Stimulated activated naive CD4-positive, alpha-beta T cell (primary cell): Measurements from ENCODE around the gene EDN3.

ENCODE experiments used
- DNase-seq, 6 experiments: peaks; one replicate each; lab custom pipeline; 2025; lab: John Stamatoyannopoulos, UW

Gene EDN3

DNA sequence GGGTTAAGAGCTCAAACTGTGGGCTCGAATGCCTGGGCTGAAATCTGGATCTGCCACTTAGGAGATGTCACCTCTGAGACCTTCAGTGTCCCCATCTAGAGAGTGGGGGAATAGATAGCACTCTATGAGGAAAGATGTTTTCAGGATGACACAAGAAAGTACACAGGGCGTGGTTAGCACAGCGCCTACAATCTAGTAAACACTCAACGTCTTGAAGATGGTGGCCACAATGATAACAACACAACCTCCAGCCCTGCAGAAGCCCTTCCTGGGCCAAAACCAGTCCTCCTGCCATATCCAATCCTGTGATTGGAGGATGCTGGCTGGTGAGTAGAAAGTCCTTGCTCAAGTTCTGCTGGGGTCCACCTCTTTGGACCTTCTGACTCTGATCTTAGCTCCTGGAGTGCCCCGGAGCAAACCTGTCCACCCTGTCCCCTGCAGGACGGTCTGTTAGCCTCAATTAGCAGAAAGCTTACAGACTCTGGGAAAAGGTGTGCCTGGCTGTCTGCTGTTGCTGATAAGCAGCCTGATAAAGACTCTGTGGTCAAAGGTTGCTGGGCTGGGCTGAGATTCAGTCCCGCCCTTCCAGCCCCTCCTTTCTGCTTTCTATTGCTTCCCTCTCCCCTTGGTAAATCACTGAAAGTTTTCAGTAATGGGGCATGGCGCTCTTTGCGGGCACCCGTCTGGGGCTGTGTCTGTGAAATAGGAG is 8.2 kb downstream of the EDN3 start:
- DNase-seq: no peak

DNA sequence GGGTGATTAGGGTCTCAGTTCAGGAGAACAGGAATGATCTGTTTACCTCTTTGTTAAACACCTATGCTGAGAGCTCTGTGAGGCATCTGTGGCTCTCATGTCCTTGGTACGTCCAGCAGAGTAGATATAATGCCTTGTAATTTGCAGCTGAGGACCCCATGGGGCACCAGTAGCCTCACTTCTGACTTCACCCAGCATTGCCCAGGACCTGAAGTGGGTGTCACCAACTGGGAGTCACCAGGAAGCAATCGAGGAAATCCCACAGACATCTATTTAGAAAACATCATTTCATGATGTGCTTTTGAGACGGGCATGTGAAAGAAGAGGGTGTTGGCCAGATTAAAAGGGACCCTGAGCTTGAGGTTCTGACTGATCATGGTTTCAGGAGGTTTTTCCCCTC is 8.8 kb downstream of the EDN3 start:
- DNase-seq: no peak

DNA sequence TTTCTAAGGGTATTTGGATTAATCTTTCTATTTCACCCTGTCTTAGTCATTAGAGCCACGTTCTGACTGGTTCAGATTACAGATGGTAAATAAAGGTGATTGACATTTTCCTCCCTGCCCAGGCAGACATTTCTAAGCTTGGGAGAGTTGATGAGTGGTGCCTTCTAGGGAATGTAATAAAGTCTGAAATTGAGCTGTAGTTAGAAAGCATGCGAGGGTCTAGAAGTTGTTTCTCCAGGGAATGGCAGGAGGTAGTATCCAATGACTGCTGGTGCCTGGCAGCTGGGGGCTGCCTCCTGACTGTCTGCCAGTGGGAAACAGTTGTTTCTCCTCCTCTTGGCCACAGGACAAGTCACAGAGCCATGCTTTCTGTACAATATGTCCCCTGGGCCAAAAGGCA is 14.6 kb downstream of the EDN3 start:
- DNase-seq: no peak

DNA sequence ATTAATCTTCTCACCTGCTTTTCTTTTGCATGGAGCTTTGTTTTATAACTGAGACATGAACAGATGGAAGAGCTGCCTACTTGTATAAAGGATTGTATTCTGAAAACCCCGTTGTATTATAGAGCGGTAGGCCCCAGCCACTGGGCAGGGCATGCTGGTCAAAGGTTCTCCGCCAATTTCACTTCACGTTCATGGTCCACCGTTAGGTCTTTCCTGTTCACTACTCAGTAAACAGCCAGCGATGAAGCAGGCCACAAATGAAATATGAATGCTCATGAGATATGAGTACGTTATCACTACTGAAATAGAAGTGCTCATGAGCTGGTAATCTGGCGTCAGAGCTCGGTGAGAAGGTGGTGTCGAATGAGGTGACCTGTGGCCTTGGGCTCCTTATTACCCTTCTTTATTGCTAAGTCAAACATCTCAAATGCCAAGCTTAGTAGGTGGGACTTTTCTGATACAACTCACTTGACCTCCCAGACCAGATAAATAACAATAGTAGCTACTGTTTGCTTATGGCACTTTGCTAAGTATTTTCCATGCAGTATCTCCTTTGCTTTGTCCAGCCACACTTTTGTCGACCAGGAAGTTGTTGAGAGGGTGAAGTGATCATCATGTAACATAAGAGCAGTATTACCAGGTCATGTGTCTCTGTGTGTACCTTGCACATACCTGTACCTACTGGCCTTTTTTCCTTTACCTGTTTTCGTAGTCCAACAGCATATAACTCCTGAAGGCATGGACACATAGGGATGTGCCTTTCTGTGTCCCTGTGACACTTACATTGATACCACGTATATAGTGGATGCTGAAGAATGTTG is 16.7 kb downstream of the EDN3 start:
- DNase-seq: no peak

DNA sequence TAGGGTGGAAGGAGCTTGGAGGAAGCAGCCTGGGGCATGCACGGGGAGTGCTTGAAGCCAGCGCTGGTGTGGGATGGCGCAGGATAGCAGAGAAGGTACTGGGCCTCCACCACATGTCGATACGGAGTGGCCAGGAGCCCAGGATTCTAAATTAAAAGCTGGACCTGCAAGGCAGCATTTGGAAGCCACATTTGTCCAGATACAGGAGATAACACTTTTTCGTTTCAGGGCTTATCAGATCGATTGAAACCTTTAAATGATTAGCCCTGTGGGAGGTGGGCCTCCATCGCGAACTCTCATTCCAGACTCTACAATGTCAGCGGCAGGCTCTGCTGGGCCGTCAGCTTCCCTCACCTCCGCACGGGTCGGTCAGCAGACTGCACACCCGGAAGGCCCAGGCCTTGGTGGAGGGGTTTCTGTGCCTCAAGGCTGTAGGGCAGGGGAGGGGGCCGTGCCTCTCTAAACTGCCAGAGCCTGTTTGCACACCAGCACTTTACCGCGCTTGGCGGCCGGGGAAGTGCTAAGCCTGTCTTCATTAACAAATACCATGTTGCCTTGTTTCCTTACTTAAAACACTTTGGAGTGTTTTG is 17.9 kb downstream of the EDN3 start:
- no peak for DNase-seq

DNA sequence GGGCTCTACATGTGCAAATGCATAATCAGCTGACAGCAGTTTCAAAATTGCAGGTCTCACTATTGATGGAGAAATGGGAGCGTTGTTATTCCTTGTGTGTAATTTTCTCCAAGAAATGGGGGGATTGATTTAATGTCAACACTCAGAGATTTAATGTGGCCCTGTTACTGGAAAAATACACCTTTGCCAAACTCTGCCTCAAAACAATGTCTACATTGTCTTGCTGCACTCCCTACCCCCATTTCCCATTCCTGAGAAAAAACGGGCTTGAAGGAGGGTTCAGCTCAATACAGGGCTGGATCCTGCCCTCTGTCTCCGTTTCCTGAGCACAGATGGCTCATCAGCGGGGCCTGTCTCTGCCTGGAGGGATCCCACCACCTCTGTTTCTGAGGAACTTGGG is 18.4 kb downstream of the EDN3 start:
- no peak for DNase-seq

DNA sequence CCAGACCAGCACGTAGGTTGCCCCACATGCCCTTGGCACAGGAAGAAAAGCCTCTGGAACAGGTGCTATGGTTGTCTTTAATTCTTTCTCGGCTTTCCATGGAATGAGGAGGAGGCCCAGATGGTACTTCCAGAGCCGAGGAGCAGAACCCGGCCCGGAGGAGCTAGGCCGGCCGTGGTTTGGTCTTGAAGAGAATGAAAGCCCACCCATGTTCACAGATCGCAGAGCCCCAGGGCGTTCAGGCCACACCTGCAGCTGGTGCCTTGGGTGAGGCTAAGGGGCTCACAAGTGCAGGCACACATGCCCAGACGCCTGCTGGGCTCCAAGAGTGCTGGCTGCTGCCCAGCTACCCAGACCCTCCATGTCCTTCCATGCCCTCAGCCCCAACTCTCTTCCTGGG is 20.0 kb downstream of the EDN3 start:
- DNase-seq: no peak

DNA sequence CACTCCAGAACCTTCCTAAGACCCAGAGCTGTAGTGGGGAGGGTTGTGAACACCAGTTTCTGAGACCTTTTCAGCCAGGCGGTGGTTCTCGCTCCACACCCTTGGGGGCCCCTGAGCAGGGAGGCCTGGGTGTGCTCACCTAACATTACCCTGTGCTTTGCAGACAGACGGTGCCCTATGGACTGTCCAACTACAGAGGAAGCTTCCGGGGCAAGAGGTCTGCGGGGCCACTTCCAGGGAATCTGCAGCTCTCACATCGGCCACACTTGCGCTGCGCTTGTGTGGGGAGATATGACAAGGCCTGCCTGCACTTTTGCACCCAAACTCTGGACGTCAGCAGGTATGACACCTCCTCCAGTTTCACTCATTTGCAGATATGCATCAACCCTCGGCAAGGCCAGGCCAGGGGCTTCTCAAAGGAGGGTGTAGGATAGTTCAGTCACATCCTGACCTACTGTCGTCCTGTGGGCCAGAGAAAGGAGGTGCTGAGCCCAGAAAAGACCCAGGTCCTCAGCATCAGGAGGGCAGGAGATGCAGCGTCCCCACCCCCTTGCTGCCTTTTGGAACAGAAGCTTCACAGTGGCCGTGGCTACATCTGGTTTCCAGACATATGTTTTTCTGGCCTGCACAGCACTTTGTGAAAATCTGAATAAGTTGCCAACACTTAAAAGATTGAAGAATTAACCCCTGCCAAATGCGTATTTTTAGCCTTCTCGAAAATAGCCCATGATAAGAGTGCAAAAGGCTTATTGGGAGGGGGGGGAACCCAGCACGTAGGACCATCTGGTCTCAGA is 20.6 kb downstream of the EDN3 start:
- no peak for DNase-seq

DNA sequence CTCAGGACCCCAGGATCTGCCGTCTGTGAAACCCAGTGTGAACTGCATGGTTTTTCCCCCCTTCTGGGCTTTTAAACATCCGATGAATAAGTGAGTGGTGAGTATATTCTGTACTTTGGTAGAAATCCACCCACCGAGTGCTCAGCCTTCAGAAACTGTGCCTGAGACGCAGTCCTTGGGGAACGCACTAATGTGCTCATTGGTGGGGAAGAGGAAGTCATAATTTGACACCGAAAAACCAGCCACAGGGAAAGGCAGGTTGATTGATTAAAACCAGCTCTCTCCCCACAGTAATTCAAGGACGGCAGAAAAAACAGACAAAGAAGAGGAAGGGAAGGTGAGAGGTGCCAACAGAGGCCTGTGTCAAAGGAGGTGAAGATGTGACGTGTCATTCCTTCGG is 21.7 kb downstream of the EDN3 start:
- DNase-seq: no peak

DNA sequence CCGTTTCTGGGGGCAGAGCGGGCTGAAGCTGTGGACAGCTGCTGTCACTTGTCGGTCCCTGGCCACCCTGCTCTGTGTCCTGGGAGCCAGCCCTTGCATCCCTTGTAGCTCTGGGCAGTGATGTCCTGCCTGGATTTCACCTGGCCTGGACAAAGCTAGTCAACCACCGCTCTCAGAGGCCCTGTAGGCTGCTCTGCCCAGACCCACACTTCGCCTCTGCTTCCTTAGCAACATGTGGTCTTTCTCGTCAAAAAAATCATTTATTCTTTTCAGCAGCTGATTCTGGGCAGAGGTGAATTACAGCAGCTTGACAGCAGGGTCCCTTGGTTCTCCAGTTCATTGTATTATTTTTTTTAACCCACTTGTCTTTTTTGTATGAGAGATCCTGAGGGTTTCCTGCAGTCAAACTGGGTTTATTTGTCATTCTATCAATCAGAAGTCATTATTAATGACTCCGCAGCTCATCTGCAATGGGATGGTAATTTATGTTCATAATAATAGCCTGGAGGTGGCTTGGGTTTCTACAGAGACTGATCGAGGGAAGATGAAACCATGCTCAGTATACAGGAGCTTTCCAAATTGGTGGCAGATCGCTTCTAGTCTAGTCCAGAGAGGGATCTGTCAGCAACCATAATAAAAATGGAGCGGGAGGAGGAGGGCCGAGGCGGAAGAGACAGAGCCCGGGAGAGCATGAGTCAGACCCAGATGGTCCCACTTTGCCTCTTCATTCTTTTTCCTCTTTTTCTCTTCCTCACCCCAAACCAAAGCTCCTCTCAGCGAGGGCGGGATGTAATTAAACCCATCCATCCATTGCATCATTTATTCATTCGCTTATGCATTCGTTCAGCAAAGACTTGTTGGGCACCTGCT is 22.4 kb downstream of the EDN3 start:
- no peak for DNase-seq

DNA sequence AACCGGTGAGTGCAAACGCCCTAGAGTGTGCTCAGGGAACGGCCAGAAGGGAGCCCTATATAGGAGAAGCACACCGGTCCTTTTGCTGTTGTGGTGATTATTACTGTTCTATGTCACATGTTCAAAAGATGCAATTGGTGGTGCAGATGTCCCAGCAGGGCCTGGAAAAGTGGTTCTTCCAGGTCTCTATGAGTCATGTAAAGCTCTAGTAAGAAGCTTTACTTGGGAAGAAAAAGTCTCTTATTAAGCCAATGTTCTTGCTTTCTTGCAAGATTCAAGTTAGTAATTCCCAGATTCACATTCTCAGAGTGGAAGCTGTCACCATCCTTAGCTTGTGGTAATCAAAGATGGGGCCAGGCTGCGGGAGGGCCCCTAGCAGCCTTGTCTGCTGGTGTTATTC is 23.3 kb downstream of the EDN3 start:
- no peak for DNase-seq

DNA sequence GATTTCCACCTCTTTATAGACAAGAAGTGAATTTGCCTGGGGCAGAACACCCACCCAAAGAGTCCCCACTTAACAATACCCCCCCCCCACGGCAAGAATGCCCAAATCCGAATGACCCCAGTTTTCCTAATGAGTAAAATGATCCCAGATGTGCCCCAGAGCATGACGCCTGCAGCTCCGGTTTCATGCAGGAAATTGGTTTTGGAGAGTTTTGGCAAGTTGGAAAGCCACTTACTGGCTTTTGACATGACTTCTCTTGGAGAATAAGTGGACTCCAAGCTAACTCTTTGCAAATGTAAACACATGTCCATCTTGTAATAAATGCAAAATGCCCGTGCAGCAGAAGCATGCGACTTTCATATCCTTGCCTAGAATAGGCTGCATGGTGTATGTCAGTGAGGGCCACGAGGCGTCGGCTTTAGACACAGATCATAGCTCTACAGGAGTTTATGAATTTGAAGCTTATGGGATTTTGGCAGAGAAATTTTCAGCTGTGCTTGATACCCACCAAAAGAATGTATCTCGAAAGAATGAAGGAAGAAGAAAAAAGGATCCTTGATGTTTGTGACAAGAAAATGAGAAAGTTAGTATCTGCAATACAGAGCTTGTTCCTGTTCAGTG is 24.2 kb downstream of the EDN3 start:
- no peak for DNase-seq

DNA sequence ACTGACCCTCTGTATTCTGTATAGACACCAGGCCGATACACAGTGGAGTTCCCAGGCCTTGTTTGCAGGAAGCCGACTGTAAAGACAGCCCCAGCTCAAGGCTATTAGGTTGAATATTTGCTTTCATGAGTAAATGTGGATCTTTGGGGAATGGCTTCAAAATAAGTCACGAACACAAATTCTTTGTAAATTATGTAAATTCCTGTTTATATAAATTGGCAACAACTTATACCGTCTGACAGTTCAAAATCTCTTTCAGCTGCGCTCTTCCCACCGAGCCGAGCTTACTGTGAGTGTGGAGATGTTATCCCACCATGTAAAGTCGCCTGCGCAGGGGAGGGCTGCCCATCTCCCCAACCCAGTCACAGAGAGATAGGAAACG is 24.7 kb downstream of the EDN3 start:
- DNase-seq: no peak

DNA sequence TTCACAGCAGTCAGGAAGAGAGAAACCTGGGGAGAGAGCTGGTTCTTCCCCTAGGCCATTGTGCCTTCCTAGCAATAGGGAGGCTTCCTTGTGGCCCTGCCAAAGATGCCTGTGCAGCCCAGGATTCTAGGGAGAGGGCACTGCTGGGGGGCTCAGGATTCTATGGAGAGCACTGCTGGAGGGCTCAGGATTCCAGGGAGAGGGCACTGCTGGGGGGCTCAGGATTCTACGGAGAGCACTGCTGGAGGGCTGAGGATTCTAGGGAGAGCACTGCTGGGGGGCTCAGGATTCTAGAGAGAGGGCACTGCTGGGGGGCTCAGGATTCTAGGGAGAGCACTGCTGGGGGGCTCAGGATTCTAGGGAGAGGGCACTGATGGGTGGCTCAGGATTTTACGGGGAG is 25.8 kb downstream of the EDN3 start:
- DNase-seq: no peak

DNA sequence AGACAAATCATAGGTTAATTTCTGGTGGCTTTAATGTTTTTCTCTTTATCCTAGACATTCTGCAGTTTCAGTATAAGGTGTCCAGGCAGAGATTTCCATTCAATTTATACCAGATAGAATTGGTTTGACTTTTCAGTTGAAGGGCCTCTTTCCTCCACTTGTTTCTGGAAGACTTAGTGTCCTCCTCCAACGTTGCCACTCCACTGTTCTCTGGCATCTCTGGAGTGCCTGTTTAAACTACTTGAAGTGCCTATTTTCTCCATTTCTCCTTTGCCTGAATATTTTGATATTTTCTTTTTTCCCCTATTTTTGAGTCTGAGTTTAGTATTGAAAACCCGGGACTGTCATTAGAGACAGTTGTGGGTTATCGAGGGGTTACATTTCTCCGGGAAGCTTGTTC is 27.7 kb downstream of the EDN3 start:
- DNase-seq: no peak

DNA sequence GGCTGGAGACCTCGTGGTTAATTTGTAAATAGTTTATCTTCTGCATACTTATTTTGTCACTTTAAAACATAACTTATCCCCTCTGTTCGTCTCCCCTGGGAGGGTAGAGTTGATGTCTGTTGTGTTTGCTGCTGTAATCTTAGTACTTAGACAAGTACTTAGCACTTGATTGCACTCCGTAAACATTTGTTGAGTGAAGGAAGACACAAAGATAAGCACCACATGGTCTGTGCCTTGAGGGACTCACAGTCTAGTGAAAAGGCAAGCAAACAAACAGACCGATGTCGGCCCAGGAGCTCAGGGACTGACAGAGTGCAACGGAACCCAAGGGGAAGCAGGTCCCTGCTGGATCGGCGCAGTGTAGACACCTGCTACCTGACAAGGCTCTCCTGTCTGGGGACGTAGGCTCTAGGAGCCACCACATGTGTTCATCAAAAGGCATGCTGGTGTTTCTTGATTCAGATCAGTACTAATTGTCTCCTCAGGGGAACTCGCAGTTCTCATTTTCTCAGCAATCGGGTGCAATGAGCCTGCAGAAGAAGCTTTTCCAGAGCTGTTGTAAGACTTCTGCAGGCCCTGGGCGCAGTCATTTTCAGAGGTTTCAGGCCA is 31.4 kb downstream of the EDN3 start:
- DNase-seq: no peak

DNA sequence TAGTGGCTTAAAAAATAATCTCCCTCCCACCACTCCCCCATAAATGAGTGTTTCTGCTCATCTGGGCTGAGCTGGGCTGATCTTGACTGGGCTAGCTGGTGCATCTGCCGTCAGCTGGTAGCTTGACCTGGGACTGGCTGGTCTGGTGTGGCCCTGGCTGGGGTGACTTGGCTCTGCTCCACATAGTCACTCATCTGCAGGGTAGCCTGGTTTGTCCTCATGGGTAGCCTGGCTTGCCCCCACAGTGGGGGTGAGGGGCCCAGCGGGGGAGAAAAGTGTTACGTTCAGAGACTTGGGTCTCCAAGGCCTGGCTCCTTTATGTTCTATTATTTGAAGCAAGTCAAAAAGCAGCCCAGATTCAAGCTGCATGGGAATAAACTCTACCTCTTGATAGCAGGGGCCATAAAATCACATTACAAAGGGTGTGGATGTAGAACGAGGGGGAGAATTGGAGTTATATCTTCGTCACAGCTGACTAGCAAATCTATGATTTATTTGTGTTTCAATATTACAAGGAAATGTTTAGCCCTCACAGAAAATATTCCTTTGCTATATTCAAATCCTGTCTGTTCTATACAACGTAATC is 32.9 kb downstream of the EDN3 start:
- DNase-seq: no peak

DNA sequence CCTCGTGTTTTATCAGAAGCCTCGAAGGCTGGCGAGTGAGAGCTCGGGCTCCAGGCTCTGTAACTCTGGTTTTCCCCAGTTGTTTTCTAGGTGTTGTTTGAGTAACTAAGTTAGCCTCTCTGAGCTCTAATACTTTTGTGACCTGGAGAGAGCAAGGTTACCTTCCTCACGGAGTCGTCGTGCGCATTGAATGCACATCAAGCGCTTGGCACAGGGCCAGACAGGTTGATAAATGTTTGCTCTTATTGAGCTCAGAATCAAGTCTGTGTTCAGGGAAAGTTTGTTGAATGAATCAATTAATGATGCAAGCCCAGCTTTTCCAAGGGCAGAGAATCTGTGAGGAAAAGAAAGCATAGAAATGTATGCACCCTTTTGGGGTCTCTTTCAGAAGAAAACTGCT is 33.5 kb downstream of the EDN3 start:
- DNase-seq: no peak

DNA sequence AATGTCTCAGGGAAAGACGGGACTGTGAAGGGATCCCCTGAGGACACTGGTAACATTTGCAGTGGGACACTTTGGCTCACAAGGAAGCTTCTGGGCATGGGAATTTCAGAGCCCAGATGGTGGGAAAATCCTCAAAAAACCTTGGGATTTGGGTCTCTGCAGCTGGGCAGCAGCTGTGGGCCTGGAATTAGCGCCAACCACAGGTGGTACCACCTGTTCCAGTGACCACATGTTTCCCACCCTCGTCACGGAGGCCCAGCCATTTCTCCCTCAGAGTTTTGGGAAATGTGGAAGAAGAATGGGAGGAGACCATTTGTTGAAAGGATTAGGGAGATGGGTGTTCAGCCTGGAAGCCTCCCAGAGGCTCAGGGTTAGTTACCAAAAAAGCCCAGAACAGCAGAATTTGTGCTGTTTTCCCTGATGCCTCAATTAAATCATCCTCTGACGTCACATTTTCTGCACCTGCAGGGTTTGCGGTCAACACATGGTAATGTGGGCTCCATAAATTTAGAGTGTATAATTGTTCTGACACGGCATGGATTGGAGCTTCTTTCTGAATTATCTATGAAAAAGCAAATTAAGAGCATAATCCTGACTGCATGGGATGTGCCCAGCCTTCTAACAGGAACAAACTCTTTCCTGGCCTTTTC is 34.4 kb downstream of the EDN3 start:
- no peak for DNase-seq

DNA sequence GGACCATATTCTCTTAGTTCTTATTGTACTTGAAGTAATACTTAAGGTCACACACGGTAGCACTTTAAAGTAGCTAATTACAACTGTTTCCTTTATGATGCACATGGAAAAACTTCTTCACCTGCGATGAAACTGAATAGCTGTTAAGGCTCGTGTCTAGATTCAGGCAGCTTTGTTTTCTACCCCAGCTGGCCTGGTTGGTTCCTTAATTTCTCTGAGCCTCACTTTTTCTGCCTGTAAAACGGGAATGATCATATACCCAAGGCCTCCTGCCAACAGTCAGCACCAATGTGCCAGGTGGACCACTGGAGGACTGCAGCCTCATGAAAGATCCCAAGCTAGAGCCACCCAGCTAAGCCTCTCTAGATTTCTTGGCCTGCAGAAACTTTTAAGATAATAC is 35.0 kb downstream of the EDN3 start:
- no peak for DNase-seq
